ENCODE measurements around the gene RASSF5.
A peak's percentile ranks its signal among the peaks of the same experiment; 100 is the strongest.
"Not testable (repeated sequence)": the region's sequence is repeated elsewhere in the genome, so short reads cannot be mapped to it uniquely, and the experiment has no call there.

RASSF5 gene

GRCh38 chr1:206479183-206480125, 27.9 kb upstream of the RASSF5 start:
- Histone ChIP-seq H3K36me3 (ENCODE audit: low read depth) (no peaks in the 10 kb centered on the region), H3K27me3 (ENCODE audit: insufficient read depth, poor library complexity, severe bottlenecking) (no peaks in the 10 kb centered on the region), H3K27ac (ENCODE audit: poor library complexity, severe bottlenecking) (no peak overlapping the region), H3K4me3 (ENCODE audit: severe bottlenecking) (no peak overlapping the region), H3K9me3 (ENCODE audit: severe bottlenecking) (no peaks in the 10 kb centered on the region), H3K4me1 (ENCODE audit: insufficient read depth, poor library complexity, severe bottlenecking) (peaks cover 3% of the 10 kb centered on the region)
- peak; percentile 60; the same call in 2 of the 3 replicates for ATAC-seq (ENCODE audit: low read depth)
- no peak for DNase-seq (ENCODE audit: low spot score)
- peak; percentile 84 for TF ChIP-seq CTCF (IDR thresholded peaks at IDR 0.05; ENCODE audit: poor library complexity, severe bottlenecking)

GRCh38 chr1:206480211-206480610, 27.1 kb upstream of the RASSF5 start:
- H3K9me3 ChIP-seq (ENCODE audit: severe bottlenecking), result no peaks in the 10 kb centered on the region
- H3K4me3 ChIP-seq (ENCODE audit: severe bottlenecking), result no peak overlapping the region
- ATAC-seq (ENCODE audit: low read depth) (no peak), DNase-seq (ENCODE audit: low spot score) (no peak)
- TF ChIP-seq CTCF (IDR thresholded peaks at IDR 0.05; ENCODE audit: poor library complexity, severe bottlenecking), result no peak
- H3K27me3 ChIP-seq (ENCODE audit: insufficient read depth, poor library complexity, severe bottlenecking), result no peaks in the 10 kb centered on the region
- no peak overlapping the region for H3K27ac ChIP-seq (ENCODE audit: poor library complexity, severe bottlenecking)
- H3K4me1 ChIP-seq (ENCODE audit: insufficient read depth, poor library complexity, severe bottlenecking), result peaks cover 3% of the 10 kb centered on the region
- H3K36me3 ChIP-seq (ENCODE audit: low read depth), result no peaks in the 10 kb centered on the region

- peaks cover 3% of the 10 kb centered on the region for H3K4me1 ChIP-seq (ENCODE audit: insufficient read depth, poor library complexity, severe bottlenecking)
- peak; percentile 47 for ATAC-seq (ENCODE audit: low read depth)
- H3K27me3 ChIP-seq (ENCODE audit: insufficient read depth, poor library complexity, severe bottlenecking), result no peaks in the 10 kb centered on the region
- DNase-seq (ENCODE audit: low spot score), result no peak
- H3K27ac ChIP-seq (ENCODE audit: poor library complexity, severe bottlenecking), result no peak overlapping the region
- H3K4me3 ChIP-seq (ENCODE audit: severe bottlenecking), result no peak overlapping the region
- H3K9me3 ChIP-seq (ENCODE audit: severe bottlenecking), result no peaks in the 10 kb centered on the region
- no peak for TF ChIP-seq CTCF (IDR thresholded peaks at IDR 0.05; ENCODE audit: poor library complexity, severe bottlenecking)
- H3K36me3 ChIP-seq (ENCODE audit: low read depth), result no peaks in the 10 kb centered on the region
Observed at GRCh38 chr1:206482611-206483010, 24.7 kb upstream of the RASSF5 start.

- not testable (repeated sequence) for H3K27me3 ChIP-seq (ENCODE audit: insufficient read depth, poor library complexity, severe bottlenecking); ATAC-seq (ENCODE audit: low read depth); H3K36me3 ChIP-seq (ENCODE audit: low read depth); H3K4me3 ChIP-seq (ENCODE audit: severe bottlenecking); H3K4me1 ChIP-seq (ENCODE audit: insufficient read depth, poor library complexity, severe bottlenecking); H3K27ac ChIP-seq (ENCODE audit: poor library complexity, severe bottlenecking); H3K9me3 ChIP-seq (ENCODE audit: severe bottlenecking); DNase-seq (ENCODE audit: low spot score)
Observed at GRCh38 chr1:206483864-206484263, 23.5 kb upstream of the RASSF5 start.

GRCh38 chr1:206484901-206485300, 22.4 kb upstream of the RASSF5 start:
- Histone ChIP-seq H3K27me3 (ENCODE audit: insufficient read depth, poor library complexity, severe bottlenecking) (no peaks in the 10 kb centered on the region), H3K4me1 (ENCODE audit: insufficient read depth, poor library complexity, severe bottlenecking) (peaks cover 3% of the 10 kb centered on the region), H3K4me3 (ENCODE audit: severe bottlenecking) (no peak overlapping the region), H3K9me3 (ENCODE audit: severe bottlenecking) (no peaks in the 10 kb centered on the region), H3K27ac (ENCODE audit: poor library complexity, severe bottlenecking) (no peak overlapping the region), H3K36me3 (ENCODE audit: low read depth) (no peaks in the 10 kb centered on the region)
- DNase-seq (ENCODE audit: low spot score) (no peak), ATAC-seq (ENCODE audit: low read depth) (no peak)
- no peak for TF ChIP-seq CTCF (IDR thresholded peaks at IDR 0.05; ENCODE audit: poor library complexity, severe bottlenecking)
